Upper lobe of left lung (tissue), 6 donors: ENCODE measurements around the gene CCDC61. TPM values are rescaled to one million over a fixed set of nuclear protein-coding genes. Genes with fewer than 3 reads are reported as not detected.

Experiments used
- ATAC-seq, 2 donors: fragments of 200-7000 bp; cut with Tn5 transposase; one replicate each; pipeline ENCODE4 v1.9.1; 2022; ENCODE audit warnings: mild to moderate bottlenecking in 2 of 2, moderate library complexity in 2 of 2; ENCODE audit not compliant: low FRiP score in 2 of 2
- DNase-seq, 2 donors: peaks; one replicate each; pipeline ENCODE4 v3.0.0-alpha.2; 2019 to 2020
- H3K27ac ChIP-seq, 4 donors: fragments of 200-600 bp; sonication (generic); one replicate each; pipeline ENCODE4 v1.5.1; 2016 to 2019
- H3K27me3 ChIP-seq, 4 donors: fragments of 200-600 bp; sonication (generic); one replicate each; pipeline ENCODE4 v1.5.1; 2017 to 2019
- H3K36me3 ChIP-seq, 4 donors: fragments of 200-600 bp; sonication (generic); one replicate each; pipeline ENCODE4 v1.5.1; 2016 to 2019
- H3K4me1 ChIP-seq, 4 donors: fragments of 200-600 bp; sonication (generic); one replicate each; pipeline ENCODE4 v1.5.1; 2018 to 2019
- H3K4me3 ChIP-seq, 4 donors: fragments of 200-600 bp; sonication (generic); one replicate each; pipeline ENCODE4 v1.5.1; 2017 to 2019; ENCODE audit warnings: mild to moderate bottlenecking in 2 of 4, moderate library complexity in 1 of 4
- H3K9me3 ChIP-seq, 4 donors: fragments of 200-600 bp; sonication (generic); one replicate each; pipeline ENCODE4 v1.5.1; 2018 to 2019
- EP300 ChIP-seq, 4 donors: sonication (generic); formaldehyde crosslinking; IDR thresholded peaks; one replicate each; pipeline ENCODE4 v1.5.1; 2017; ENCODE audit warnings: antibody characterized with exemption in 4 of 4, control low read depth in 2 of 4
- POLR2A ChIP-seq, 4 donors: fragments of 450-650 bp; IDR thresholded peaks; one replicate each; pipeline ENCODE4 v1.5.1; 2016 to 2017; ENCODE audit warnings: antibody characterized with exemption in 4 of 4, mild to moderate bottlenecking in 2 of 4
- POLR2AphosphoS5 ChIP-seq, 2 donors: sonication (generic); formaldehyde crosslinking; IDR thresholded peaks; one replicate each; pipeline ENCODE4 v1.5.1; 2017; ENCODE audit warnings: antibody characterized with exemption in 2 of 2
- WGBS, 2 donors: methylation state at CpG; one replicate each; pipeline ENCODE4 v1.1.5; 2017 to 2018; 5-methylcytosine and 5-hydroxymethylcytosine counted together
- total RNA-seq, 6 donors: library from RNA; depleted of rRNA in 4 of 6; stranded (reverse); fragments of >200 nt in 4 of 6; gene quantifications; one replicate each; pipeline versions ENCODE4 v1.1.0 to v1.2.1, GENCODE V29; 2016 to 2021
- TF ChIP-seq, protein P1 (sequence below), 6 experiments: fragments of 450-650 bp in 4 of 6; fragments of 200-600 bp in 2 of 6; sonication (generic) in 2 of 6; IDR thresholded peaks; one replicate each; pipeline ENCODE4 v1.5.1; 2016 to 2019; ENCODE audit warnings: antibody characterized with exemption in 6 of 6
- donor health status: DM: no; HTN: no; CAD: no; lungs with moderate emphysema.
- donor health status: DM: no; HTN: yes; CAD: no; lungs with severe emphysema.

The CCDC61 gene
- total RNA-seq, 6 donors from 2014 or later: 5.9 to 28.3 (median 20.3) TPM

DNA sequence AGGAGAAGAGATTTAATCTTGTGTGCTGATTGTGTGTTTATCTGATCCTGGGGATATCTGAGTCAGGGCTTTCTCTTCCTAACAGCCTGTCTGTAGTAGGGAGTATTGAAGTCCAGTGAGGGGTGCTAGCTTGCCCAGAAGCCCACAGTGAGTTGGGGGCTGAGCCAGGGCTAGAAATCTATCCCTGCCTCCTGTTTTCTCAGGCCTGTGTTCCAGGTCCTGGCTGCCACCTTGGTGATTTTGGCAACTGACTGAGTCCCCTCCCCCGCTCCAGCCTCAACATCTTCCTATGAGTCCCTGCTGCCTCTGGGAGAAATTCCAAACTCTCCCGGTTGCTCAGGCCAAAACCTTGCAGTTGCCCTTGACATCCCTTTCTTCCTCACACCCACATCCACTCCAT, 13.9 kb upstream of the CCDC61 start:
- Histone ChIP-seq H3K36me3 (no peaks in the 10 kb centered on the region), H3K27me3 (no peaks in the 10 kb centered on the region), H3K9me3 (no peaks in the 10 kb centered on the region), H3K4me1 (no peaks in the 10 kb centered on the region), H3K27ac (no peak overlapping the region), H3K4me3 (no peak overlapping the region)
- ATAC-seq (no peak), DNase-seq (no peak)
- WGBS, 2 donors: 55 to 63% methylated on average over 2 of the region's 2 CpGs
- TF ChIP-seq POLR2AphosphoS5 (IDR thresholded peaks at IDR 0.05) (no peak), EP300 (IDR thresholded peaks at IDR 0.05) (no peak), POLR2A (IDR thresholded peaks at IDR 0.05) (no peak)
- TF ChIP-seq, protein P1, sequence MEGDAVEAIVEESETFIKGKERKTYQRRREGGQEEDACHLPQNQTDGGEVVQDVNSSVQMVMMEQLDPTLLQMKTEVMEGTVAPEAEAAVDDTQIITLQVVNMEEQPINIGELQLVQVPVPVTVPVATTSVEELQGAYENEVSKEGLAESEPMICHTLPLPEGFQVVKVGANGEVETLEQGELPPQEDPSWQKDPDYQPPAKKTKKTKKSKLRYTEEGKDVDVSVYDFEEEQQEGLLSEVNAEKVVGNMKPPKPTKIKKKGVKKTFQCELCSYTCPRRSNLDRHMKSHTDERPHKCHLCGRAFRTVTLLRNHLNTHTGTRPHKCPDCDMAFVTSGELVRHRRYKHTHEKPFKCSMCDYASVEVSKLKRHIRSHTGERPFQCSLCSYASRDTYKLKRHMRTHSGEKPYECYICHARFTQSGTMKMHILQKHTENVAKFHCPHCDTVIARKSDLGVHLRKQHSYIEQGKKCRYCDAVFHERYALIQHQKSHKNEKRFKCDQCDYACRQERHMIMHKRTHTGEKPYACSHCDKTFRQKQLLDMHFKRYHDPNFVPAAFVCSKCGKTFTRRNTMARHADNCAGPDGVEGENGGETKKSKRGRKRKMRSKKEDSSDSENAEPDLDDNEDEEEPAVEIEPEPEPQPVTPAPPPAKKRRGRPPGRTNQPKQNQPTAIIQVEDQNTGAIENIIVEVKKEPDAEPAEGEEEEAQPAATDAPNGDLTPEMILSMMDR (IDR thresholded peaks at IDR 0.05): no peak

DNA sequence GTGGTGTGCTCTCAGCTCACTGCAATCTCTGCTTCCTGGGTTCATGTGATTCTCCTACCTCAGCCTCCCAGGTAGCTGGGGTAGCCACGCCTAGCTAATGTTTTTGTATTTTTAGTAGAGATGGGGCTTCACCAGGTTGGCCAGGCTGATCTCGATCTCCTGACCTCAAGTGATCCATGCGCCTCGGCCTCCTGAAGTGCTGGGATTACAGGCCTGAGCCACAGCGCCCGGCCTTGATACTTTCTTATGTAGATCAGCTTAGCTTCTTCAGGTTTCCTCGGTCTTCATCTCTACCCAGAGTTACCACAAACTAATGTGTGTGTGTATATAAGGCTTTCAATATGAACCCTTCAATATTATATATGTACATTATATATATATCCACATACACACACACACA, 9.9 kb upstream of the CCDC61 start:
- H3K9me3 ChIP-seq: no peaks in the 10 kb centered on the region
- no peaks in the 10 kb centered on the region for H3K36me3 ChIP-seq
- DNase-seq (no peak), ATAC-seq (no peak)
- no peak for TF ChIP-seq EP300 (IDR thresholded peaks at IDR 0.05)
- TF ChIP-seq, protein P1 (IDR thresholded peaks at IDR 0.05): no peak
- TF ChIP-seq POLR2A (IDR thresholded peaks at IDR 0.05): no peak
- TF ChIP-seq POLR2AphosphoS5 (IDR thresholded peaks at IDR 0.05): no peak
- no peak overlapping the region for H3K27ac ChIP-seq
- 81 to 93% methylated on average over 7 of the region's 7 CpGs for WGBS, 2 donors
- H3K4me1 ChIP-seq: no peaks in the 10 kb centered on the region
- H3K4me3 ChIP-seq: no peak overlapping the region
- H3K27me3 ChIP-seq: no peaks in the 10 kb centered on the region

DNA sequence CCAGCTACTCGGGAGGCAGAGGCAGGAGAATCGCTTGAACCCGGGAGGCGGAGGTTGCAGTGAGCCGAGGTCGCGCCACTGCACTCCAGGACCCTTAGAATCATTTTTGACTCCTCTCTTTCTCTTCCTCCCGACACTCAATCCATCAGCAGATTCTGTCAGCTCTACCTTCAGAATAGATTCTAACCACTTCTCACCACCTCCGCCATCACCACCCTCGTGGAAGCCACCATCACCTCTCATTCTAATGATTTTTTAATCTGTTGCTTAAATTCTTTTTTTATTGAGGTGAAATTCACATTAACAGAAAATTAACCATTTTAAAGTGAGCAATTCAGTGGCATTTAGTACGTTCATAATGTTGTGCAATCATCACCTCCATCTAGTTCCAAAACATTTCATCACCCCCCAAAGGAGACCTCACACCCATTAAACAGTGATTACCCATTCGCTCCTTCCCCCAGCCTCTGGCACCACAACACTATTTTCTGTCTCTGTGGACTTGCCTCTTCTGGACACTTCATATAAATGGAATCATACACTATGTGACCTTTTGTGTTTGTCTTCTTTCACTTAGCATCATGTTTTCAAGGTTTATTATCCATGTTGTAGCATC, 5.0 kb upstream of the CCDC61 start:
- no peaks in the 10 kb centered on the region for H3K9me3 ChIP-seq
- peaks cover 0 to 7% (median 5%) of the 10 kb centered on the region in 4 donors for H3K4me1 ChIP-seq
- TF ChIP-seq, protein P1 (IDR thresholded peaks at IDR 0.05): no peak
- TF ChIP-seq EP300 (IDR thresholded peaks at IDR 0.05) (no peak), POLR2A (IDR thresholded peaks at IDR 0.05) (no peak), POLR2AphosphoS5 (IDR thresholded peaks at IDR 0.05) (no peak)
- H3K27ac ChIP-seq: no peak overlapping the region
- H3K27me3 ChIP-seq: no peaks in the 10 kb centered on the region
- ATAC-seq (peak in 1 of 2 donors; percentile 26), DNase-seq (no peak)
- WGBS, 2 donors: 83 to 86% methylated on average over 12 of the region's 12 CpGs
- H3K36me3 ChIP-seq: no peaks in the 10 kb centered on the region
- no peak overlapping the region for H3K4me3 ChIP-seq

DNA sequence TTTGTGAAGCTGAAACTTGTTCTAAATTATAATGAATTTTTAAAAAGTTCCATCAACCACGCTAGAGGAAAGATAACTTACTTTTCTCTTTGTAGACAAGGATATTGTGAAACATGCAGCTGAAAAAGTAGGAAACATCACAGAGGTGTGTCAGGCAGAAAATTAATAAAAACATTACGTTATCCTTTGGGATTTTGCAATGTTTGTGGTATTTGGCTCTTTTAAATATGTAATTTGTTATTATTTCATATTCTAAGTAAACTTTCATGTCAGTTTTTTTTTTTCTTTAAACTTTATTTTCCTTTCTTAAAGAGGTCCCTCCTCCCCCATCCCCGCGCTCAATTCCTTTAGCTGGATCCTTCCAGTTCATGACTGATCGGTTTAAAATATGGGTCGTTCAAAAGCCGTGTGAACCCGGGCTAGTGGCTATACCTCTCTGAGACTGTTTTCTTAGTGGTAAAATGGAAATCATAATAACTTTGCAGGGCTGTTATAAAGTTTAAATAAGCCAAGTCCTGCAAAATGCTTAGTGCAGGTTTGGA, 740 bp upstream of the CCDC61 start:
- peaks cover 8 to 16% (median 12%) of the 10 kb centered on the region in 4 donors for H3K4me1 ChIP-seq
- ATAC-seq (peak in 1 of 2 donors; percentile 32), DNase-seq (no peak)
- 5 to 8% methylated on average over 8 of the region's 8 CpGs for WGBS, 2 donors
- H3K27me3 ChIP-seq: no peaks in the 10 kb centered on the region
- peaks cover 0 to 6% (median 0%) of the 10 kb centered on the region in 4 donors for H3K36me3 ChIP-seq
- TF ChIP-seq, protein P1 (IDR thresholded peaks at IDR 0.05): no peak
- TF ChIP-seq EP300 (IDR thresholded peaks at IDR 0.05) (no peak), POLR2A (IDR thresholded peaks at IDR 0.05) (no peak), POLR2AphosphoS5 (IDR thresholded peaks at IDR 0.05) (no peak)
- H3K27ac ChIP-seq: peak overlapping the region in 1 of 4 donors; percentile 83
- no peaks in the 10 kb centered on the region for H3K9me3 ChIP-seq
- peak overlapping the region; percentile 2 to 91 (median 78) for H3K4me3 ChIP-seq
